ENCODE data around the gene VEZT. TPM values are rescaled to one million over a fixed set of nuclear protein-coding genes. Genes with fewer than 3 reads are reported as not detected.

Gene VEZT
- total RNA-seq, 1 experiment from 2014 or later, result 107 TPM

DNA sequence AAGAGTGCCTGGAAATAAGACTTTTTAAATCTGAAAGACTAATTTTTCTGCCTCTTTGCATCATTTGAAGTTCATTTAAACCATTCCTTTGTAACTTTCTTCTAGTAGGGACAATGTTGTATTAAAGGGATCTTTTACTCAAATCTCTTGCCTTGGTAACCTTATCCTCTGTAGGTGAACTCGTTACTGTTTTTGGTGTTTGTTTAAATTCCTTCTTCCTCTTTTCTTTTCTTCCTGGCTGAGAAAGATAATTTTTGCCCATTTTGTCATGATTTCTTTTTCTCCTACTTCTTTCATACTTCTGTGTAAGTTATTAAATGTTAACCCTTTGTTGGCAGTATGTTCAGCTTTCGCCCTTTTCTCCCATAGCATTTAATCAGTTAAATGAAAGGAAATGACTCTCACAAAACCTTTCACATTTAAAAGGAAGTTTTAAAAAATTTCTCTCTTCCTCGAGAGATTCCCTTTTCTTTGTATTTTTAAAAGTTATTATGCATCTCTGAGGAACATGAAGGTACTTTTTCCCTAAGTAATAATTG, 10.3 kb downstream of the VEZT start:
- Histone ChIP-seq H3K27me3 (replicated peaks; ENCODE audit: insufficient read depth, low read depth, low read length, poor library complexity) (no peaks in the 10 kb centered on the region), H3K27ac (ENCODE audit: low read depth, low read length, poor library complexity, severe bottlenecking) (no peak overlapping the region), H3K4me1 (ENCODE audit: insufficient read depth, low read length, poor library complexity, severe bottlenecking) (peaks cover 52% of the 10 kb centered on the region), H3K36me3 (ENCODE audit: insufficient read depth, low read length, poor library complexity, severe bottlenecking) (peaks cover 10% of the 10 kb centered on the region), H3K9me3 (ENCODE audit: low read depth, low read length, poor library complexity, severe bottlenecking) (no peaks in the 10 kb centered on the region), H3K4me3 (ENCODE audit: low read depth, low read length, poor library complexity, severe bottlenecking) (no peak overlapping the region)
- intact Hi-C loops (cut with micrococcal nuclease; ENCODE audit: unreplicated experiment), result no loop called here
- POLR2A ChIA-PET (ENCODE audit: low non-redundant PET), result no interaction called here
- CTCF ChIA-PET, result no interaction called here
- TF ChIP-seq, protein P1, sequence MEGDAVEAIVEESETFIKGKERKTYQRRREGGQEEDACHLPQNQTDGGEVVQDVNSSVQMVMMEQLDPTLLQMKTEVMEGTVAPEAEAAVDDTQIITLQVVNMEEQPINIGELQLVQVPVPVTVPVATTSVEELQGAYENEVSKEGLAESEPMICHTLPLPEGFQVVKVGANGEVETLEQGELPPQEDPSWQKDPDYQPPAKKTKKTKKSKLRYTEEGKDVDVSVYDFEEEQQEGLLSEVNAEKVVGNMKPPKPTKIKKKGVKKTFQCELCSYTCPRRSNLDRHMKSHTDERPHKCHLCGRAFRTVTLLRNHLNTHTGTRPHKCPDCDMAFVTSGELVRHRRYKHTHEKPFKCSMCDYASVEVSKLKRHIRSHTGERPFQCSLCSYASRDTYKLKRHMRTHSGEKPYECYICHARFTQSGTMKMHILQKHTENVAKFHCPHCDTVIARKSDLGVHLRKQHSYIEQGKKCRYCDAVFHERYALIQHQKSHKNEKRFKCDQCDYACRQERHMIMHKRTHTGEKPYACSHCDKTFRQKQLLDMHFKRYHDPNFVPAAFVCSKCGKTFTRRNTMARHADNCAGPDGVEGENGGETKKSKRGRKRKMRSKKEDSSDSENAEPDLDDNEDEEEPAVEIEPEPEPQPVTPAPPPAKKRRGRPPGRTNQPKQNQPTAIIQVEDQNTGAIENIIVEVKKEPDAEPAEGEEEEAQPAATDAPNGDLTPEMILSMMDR (conservative IDR thresholded peaks at IDR 0.05; ENCODE audit: low read depth, low read length), result no peak
- no TSS peak for BruUV-seq (replicated peaks)
- no peak for DNase-seq (ENCODE audit: low spot score)

DNA sequence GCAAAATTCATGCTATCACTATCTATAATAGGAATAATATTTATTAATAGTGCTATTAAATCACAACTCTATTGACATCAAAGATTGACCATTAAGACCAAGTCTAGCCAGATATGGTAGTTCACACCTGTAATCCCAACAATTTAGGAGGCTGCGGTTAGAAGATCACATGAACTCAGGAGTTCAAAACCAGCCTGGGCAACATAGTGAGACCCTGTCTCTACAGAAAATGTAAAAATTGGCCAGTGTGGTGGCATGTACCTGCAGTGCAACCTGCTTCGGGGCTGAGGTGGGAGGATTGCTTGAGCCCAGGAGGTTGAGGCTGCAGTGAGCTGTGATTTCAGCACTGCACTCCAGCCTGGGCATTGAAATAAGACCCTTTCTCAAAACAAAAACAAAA, 11.0 kb downstream of the VEZT start:
- no peak for DNase-seq (ENCODE audit: low spot score)
- Histone ChIP-seq H3K36me3 (ENCODE audit: insufficient read depth, low read length, poor library complexity, severe bottlenecking) (peaks cover 10% of the 10 kb centered on the region), H3K4me1 (ENCODE audit: insufficient read depth, low read length, poor library complexity, severe bottlenecking) (peaks cover 52% of the 10 kb centered on the region), H3K4me3 (ENCODE audit: low read depth, low read length, poor library complexity, severe bottlenecking) (no peak overlapping the region), H3K9me3 (ENCODE audit: low read depth, low read length, poor library complexity, severe bottlenecking) (no peaks in the 10 kb centered on the region), H3K27ac (ENCODE audit: low read depth, low read length, poor library complexity, severe bottlenecking) (peak overlapping the region; percentile 44), H3K27me3 (replicated peaks; ENCODE audit: insufficient read depth, low read depth, low read length, poor library complexity) (no peaks in the 10 kb centered on the region)
- CTCF ChIA-PET, result no interaction called here
- POLR2A ChIA-PET (ENCODE audit: low non-redundant PET), result no interaction called here
- no peak for TF ChIP-seq EZH2 (IDR thresholded peaks at IDR 0.05; ENCODE audit: borderline replicate concordance, low read depth, low read length, poor library complexity, severe bottlenecking)
- TF ChIP-seq, protein P1 (conservative IDR thresholded peaks at IDR 0.05; ENCODE audit: low read depth, low read length), result no peak
- no TSS peak for BruUV-seq (replicated peaks)
- intact Hi-C loops (cut with micrococcal nuclease; ENCODE audit: unreplicated experiment), result no loop called here

- no peaks in the 10 kb centered on the region for H3K9me3 ChIP-seq (ENCODE audit: low read depth, low read length, poor library complexity, severe bottlenecking)
- TF ChIP-seq, protein P1 (conservative IDR thresholded peaks at IDR 0.05; ENCODE audit: low read depth, low read length), result no peak
- TF ChIP-seq EZH2 (IDR thresholded peaks at IDR 0.05; ENCODE audit: borderline replicate concordance, low read depth, low read length, poor library complexity, severe bottlenecking), result no peak
- H3K4me1 ChIP-seq (ENCODE audit: insufficient read depth, low read length, poor library complexity, severe bottlenecking), result peaks cover 43% of the 10 kb centered on the region
- no peak overlapping the region for H3K4me3 ChIP-seq (ENCODE audit: low read depth, low read length, poor library complexity, severe bottlenecking)
- ChIA-PET POLR2A (ENCODE audit: low non-redundant PET) (no interaction called here), CTCF (no interaction called here)
- intact Hi-C loops (cut with micrococcal nuclease; ENCODE audit: unreplicated experiment), result no loop called here
- no TSS peak for BruUV-seq (replicated peaks)
- no peaks in the 10 kb centered on the region for H3K27me3 ChIP-seq (replicated peaks; ENCODE audit: insufficient read depth, low read depth, low read length, poor library complexity)
- peak overlapping the region; percentile 44 for H3K27ac ChIP-seq (ENCODE audit: low read depth, low read length, poor library complexity, severe bottlenecking)
- DNase-seq (ENCODE audit: low spot score), result no peak
- peaks cover 1% of the 10 kb centered on the region for H3K36me3 ChIP-seq (ENCODE audit: insufficient read depth, low read length, poor library complexity, severe bottlenecking)
Measured at GRCh38 chr12:95229636-95230035, 12.0 kb downstream of the VEZT start.

Measured in A673 (cell line).